Hepatocyte (in vitro differentiated cells): ENCODE data around the gene ISM1.

Source experiments
- EZH2 ChIP-seq: fragments of 200-600 bp; sonication (generic); IDR thresholded peaks from 2 replicates; pipeline ENCODE4 v1.6.1; 2016; ENCODE audit warnings: antibody characterized with exemption, mild to moderate bottlenecking, borderline replicate concordance
- TF ChIP-seq, protein P1 (sequence below): fragments of 200-600 bp; sonication (generic); IDR thresholded peaks from 2 replicates; pipeline ENCODE4 v1.5.1; 2016; ENCODE audit warnings: antibody characterized with exemption, mild to moderate bottlenecking; ENCODE audit not compliant: poor library complexity

DNA sequence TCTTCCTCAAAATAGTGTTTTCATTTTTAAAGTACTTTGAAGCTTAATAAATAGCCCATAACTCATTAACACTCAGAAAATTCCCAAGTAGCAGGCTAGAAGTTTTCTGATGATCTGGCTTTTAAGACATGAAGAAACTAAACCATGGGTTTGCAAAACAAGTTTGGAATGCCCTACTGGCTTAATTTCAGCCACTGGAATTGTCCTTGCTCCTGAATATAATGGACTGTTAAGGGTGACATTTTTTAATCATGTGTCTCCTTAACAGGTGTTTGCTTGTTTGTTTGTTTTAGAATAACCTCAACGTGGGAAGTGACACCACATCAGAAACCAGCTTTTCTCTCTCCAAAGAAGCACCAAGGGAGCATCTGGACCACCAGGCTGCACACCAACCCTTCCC lies 49.1 kb downstream of the ISM1 start:
- TF ChIP-seq, protein P1, sequence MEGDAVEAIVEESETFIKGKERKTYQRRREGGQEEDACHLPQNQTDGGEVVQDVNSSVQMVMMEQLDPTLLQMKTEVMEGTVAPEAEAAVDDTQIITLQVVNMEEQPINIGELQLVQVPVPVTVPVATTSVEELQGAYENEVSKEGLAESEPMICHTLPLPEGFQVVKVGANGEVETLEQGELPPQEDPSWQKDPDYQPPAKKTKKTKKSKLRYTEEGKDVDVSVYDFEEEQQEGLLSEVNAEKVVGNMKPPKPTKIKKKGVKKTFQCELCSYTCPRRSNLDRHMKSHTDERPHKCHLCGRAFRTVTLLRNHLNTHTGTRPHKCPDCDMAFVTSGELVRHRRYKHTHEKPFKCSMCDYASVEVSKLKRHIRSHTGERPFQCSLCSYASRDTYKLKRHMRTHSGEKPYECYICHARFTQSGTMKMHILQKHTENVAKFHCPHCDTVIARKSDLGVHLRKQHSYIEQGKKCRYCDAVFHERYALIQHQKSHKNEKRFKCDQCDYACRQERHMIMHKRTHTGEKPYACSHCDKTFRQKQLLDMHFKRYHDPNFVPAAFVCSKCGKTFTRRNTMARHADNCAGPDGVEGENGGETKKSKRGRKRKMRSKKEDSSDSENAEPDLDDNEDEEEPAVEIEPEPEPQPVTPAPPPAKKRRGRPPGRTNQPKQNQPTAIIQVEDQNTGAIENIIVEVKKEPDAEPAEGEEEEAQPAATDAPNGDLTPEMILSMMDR, result no peak
- TF ChIP-seq EZH2, result no peak
